ENCODE measurements around the gene PRKAR2B. TPM values are rescaled to one million over a fixed set of nuclear protein-coding genes. Genes with fewer than 3 reads are reported as not detected.
"Not testable (repeated sequence)": the region's sequence is repeated elsewhere in the genome, so short reads cannot be mapped to it uniquely, and the experiment has no call there.

The PRKAR2B gene
- total RNA-seq, 4 donors from 2014 or later = 3.0 to 28.1 (median 5.7) TPM

DNA sequence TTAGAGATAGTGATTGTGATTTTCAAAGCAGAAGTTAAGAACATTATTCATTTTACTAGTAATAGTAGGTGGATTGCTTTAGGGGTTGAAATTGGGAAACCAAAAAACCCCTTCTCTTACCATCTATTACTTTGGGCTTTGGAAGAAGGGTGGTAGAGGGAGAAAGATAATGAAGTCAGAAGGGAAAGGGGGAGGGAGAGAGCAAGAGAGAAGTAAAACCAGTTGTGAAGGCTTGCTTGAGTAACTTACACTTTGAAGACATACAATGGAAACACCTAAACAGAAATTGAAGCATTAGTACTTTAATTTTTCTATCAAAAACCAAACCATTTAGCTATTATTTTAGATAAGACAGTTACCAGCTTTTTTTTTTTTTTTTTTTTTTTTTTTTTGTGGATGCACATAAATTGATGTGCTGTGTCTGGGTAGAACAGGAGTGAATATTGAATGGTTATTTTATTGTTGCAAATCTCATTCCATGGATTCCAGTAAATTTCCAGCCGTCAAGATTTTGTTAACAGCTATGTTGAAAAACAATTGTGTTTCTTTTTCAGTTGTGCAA, 5.5 kb downstream of the PRKAR2B start:
- TF ChIP-seq, protein P1, sequence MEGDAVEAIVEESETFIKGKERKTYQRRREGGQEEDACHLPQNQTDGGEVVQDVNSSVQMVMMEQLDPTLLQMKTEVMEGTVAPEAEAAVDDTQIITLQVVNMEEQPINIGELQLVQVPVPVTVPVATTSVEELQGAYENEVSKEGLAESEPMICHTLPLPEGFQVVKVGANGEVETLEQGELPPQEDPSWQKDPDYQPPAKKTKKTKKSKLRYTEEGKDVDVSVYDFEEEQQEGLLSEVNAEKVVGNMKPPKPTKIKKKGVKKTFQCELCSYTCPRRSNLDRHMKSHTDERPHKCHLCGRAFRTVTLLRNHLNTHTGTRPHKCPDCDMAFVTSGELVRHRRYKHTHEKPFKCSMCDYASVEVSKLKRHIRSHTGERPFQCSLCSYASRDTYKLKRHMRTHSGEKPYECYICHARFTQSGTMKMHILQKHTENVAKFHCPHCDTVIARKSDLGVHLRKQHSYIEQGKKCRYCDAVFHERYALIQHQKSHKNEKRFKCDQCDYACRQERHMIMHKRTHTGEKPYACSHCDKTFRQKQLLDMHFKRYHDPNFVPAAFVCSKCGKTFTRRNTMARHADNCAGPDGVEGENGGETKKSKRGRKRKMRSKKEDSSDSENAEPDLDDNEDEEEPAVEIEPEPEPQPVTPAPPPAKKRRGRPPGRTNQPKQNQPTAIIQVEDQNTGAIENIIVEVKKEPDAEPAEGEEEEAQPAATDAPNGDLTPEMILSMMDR (IDR thresholded peaks at IDR 0.05) = no peak
- TF ChIP-seq POLR2A (IDR thresholded peaks at IDR 0.05) = no peak
- peaks cover 0 to 16% (median 2%) of the 10 kb centered on the region in 4 donors for H3K4me1 ChIP-seq
- no peaks in the 10 kb centered on the region for H3K36me3 ChIP-seq
- no peaks in the 10 kb centered on the region for H3K9me3 ChIP-seq
- H3K27ac ChIP-seq = no peak overlapping the region
- H3K27me3 ChIP-seq = no peaks in the 10 kb centered on the region
- H3K4me3 ChIP-seq = no peak overlapping the region
- no peak for DNase-seq

DNA sequence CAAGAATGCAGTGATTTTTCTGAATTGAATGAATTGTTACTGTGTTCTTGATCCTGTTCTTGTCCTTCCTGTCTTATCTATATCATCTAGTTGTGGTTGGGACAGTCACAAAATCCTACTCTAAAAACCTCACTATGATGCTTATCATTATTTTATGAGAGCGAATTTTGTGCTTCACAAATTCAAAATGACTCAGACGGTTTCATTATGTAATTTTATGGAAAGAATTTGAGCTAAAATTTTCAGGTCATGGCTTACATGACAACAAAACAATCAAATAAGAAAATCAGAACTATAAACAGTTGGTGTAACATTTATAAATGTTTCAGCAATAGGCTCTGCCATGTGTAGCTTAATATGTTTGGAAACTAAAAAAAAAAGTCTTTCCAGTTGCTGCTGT, 6.9 kb downstream of the PRKAR2B start:
- TF ChIP-seq POLR2A (IDR thresholded peaks at IDR 0.05) = no peak
- TF ChIP-seq, protein P1 (IDR thresholded peaks at IDR 0.05) = no peak
- no peak for DNase-seq
- no peaks in the 10 kb centered on the region for H3K27me3 ChIP-seq
- peaks cover 0 to 2% (median 0%) of the 10 kb centered on the region in 4 donors for H3K4me1 ChIP-seq
- H3K4me3 ChIP-seq = no peak overlapping the region
- no peaks in the 10 kb centered on the region for H3K9me3 ChIP-seq
- H3K36me3 ChIP-seq = no peaks in the 10 kb centered on the region
- peak overlapping the region in 1 of 4 donors; percentile 17 for H3K27ac ChIP-seq

DNA sequence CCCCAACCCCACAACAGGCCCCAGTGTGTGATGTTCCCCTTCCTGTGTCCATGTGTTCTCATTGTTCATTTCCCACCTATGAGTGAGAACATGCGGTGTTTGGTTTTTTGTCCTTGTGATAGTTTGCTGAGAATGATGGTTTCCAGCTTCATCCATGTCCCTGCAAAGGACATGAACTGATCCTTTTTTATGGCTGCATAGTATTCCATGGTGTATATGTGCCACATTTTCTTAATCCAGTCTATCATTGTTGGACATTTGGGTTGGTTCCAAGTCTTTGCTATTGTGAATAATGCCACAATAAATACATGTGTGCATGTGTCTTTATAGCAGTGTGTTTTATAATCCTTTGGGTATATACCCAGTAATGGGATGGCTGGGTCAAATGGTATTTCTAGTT, 10.5 kb downstream of the PRKAR2B start:
- not testable (repeated sequence) for H3K27ac ChIP-seq, H3K9me3 ChIP-seq, H3K27me3 ChIP-seq, H3K4me3 ChIP-seq, H3K4me1 ChIP-seq, DNase-seq, H3K36me3 ChIP-seq

DNA sequence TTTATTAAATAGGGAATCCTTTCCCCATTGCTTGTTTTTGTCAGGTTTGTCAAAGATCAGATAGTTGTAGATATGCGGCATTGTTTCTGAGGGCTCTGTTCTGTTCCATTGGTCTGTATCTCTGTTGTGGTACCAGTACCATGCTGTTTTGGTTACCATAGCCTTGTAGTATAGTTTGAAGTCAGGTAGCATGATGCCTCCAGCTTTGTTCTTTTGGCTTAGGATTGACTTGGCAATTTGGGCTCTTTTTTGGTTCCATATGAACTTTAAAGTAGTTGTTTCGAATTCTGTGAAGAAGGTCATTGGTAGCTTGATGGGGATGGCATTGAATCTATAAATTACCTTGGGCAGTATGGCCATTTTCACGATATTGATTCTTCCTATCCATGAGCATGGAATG, 11.6 kb downstream of the PRKAR2B start:
- not testable (repeated sequence) for H3K9me3 ChIP-seq, H3K36me3 ChIP-seq, H3K4me1 ChIP-seq, H3K27ac ChIP-seq, H3K27me3 ChIP-seq, DNase-seq, H3K4me3 ChIP-seq

DNA sequence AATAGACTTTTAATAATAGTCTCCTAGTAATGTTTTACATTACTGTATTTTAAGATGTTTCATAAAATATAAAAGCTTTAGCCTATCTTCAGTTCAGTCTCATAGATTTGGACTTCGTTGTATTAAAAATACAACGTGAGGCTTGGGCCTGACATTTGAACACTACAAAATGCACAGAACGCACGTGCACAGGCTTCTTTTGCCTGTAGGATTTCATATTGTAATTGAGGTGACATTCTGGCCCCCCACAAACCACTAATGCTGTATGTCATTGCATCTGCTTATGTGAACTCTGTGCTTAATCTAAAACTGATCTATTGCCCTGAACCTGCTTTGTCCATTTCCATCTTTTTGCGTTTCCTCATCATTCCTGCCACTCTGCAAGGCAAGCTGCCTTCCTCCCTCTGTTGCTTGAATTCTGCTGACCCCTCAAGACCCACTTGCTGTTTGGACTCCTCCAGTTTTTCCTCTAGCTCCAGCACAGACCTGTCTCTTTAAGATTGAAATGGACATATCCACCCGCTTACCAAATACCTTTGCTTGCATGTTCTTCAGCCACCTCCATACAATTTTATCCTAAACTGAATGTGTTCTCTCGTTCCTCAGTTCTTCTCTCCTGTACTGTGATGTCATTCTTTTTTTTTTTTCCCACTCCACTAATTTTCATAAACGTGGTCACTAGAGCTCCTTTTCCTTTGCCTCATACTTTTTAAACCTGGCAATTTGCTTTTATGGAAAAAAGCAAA, 12.4 kb downstream of the PRKAR2B start:
- H3K9me3 ChIP-seq = no peaks in the 10 kb centered on the region
- no peak for DNase-seq
- no peak overlapping the region for H3K4me3 ChIP-seq
- no peaks in the 10 kb centered on the region for H3K36me3 ChIP-seq
- no peaks in the 10 kb centered on the region for H3K4me1 ChIP-seq
- H3K27ac ChIP-seq = no peak overlapping the region
- no peaks in the 10 kb centered on the region for H3K27me3 ChIP-seq
- TF ChIP-seq, protein P1 (IDR thresholded peaks at IDR 0.05) = no peak
- TF ChIP-seq POLR2A (IDR thresholded peaks at IDR 0.05) = no peak

DNA sequence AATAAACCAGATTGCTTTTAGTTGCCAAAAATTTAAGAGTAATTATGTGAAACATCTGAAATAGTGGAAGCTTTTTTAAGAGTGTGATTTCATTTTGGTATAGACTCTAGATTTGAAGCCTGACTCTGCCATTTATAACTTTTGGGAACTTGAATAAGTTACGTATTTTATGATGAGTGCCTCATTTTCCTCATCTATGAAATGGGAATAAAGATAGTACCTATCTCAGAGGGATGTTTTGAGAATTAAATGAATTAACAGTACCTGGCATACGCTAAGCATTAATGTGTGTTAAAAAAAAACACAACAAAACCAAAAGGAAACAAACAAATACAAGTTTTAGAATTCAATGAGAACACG, 12.9 kb downstream of the PRKAR2B start:
- Histone ChIP-seq H3K36me3 (no peaks in the 10 kb centered on the region), H3K4me3 (no peak overlapping the region), H3K27ac (no peak overlapping the region), H3K27me3 (no peaks in the 10 kb centered on the region), H3K9me3 (no peaks in the 10 kb centered on the region), H3K4me1 (no peaks in the 10 kb centered on the region)
- no peak for DNase-seq
- TF ChIP-seq, protein P1 (IDR thresholded peaks at IDR 0.05) = no peak
- no peak for TF ChIP-seq POLR2A (IDR thresholded peaks at IDR 0.05)

All from Peyer's patch (tissue), 4 donors.